GM18511 (cell line): ENCODE measurements around the gene METTL13.

Source experiments
- ATAC-seq: cut with Tn5 transposase; IDR thresholded peaks from one replicate; pipeline ENCODE4 v1.9.1; 2021; ENCODE audit warnings: mild to moderate bottlenecking, moderate library complexity; ENCODE audit not compliant: unreplicated experiment

METTL13 gene

GRCh38 chr1:171801487-171801891 is 20.0 kb downstream of the METTL13 start:
- ATAC-seq, result no peak

- no peak for ATAC-seq
These were observed 20.7 kb downstream of the METTL13 start for GRCh38 chr1:171802207-171802606.

- no peak for ATAC-seq
These were observed 21.6 kb downstream of the METTL13 start for GRCh38 chr1:171803045-171803444.

GRCh38 chr1:171803461-171804022 is 22.1 kb downstream of the METTL13 start:
- ATAC-seq, result no peak

- ATAC-seq, result peak; percentile 95
These were observed 24.1 kb downstream of the METTL13 start for GRCh38 chr1:171805395-171806115.

- no peak for ATAC-seq
These were observed 26.1 kb downstream of the METTL13 start for GRCh38 chr1:171807556-171807955.

- ATAC-seq, result no peak
These were observed 28.4 kb downstream of the METTL13 start for GRCh38 chr1:171809834-171810233.

- no peak for ATAC-seq
These were observed 30.2 kb downstream of the METTL13 start for GRCh38 chr1:171811672-171812071.

GRCh38 chr1:171814692-171815091 is 33.2 kb downstream of the METTL13 start:
- ATAC-seq, result no peak

- ATAC-seq, result no peak
These were observed 34.9 kb downstream of the METTL13 start for GRCh38 chr1:171816300-171816901.

- peak; percentile 93 for ATAC-seq
These were observed 36.2 kb downstream of the METTL13 start for GRCh38 chr1:171817511-171818265.

GRCh38 chr1:171819946-171820345 is 38.5 kb downstream of the METTL13 start:
- no peak for ATAC-seq

- ATAC-seq, result no peak
These were observed 45.5 kb downstream of the METTL13 start for GRCh38 chr1:171826973-171827372.

GRCh38 chr1:171828794-171829193 is 47.3 kb downstream of the METTL13 start:
- ATAC-seq, result no peak

GRCh38 chr1:171833091-171833825 is 51.8 kb downstream of the METTL13 start:
- no peak for ATAC-seq

- no peak for ATAC-seq
These were observed 53.4 kb downstream of the METTL13 start for GRCh38 chr1:171834821-171835220.

- ATAC-seq, result no peak
These were observed 54.4 kb downstream of the METTL13 start for GRCh38 chr1:171835891-171836290.

- peak; percentile 92 for ATAC-seq
These were observed 59.8 kb downstream of the METTL13 start, which contains the start of gene DNM3 for GRCh38 chr1:171841050-171841910. Gene DNM3, plus strand, starts transcription at chr1:171841498. Its CDS starts 159 bp downstream, at chr1:171841657.

GRCh38 chr1:171841931-171842761 is 60.7 kb downstream of the METTL13 start:
- ATAC-seq, result no peak
